Measurements from ENCODE around the gene MORN1.

Gene MORN1

DNA sequence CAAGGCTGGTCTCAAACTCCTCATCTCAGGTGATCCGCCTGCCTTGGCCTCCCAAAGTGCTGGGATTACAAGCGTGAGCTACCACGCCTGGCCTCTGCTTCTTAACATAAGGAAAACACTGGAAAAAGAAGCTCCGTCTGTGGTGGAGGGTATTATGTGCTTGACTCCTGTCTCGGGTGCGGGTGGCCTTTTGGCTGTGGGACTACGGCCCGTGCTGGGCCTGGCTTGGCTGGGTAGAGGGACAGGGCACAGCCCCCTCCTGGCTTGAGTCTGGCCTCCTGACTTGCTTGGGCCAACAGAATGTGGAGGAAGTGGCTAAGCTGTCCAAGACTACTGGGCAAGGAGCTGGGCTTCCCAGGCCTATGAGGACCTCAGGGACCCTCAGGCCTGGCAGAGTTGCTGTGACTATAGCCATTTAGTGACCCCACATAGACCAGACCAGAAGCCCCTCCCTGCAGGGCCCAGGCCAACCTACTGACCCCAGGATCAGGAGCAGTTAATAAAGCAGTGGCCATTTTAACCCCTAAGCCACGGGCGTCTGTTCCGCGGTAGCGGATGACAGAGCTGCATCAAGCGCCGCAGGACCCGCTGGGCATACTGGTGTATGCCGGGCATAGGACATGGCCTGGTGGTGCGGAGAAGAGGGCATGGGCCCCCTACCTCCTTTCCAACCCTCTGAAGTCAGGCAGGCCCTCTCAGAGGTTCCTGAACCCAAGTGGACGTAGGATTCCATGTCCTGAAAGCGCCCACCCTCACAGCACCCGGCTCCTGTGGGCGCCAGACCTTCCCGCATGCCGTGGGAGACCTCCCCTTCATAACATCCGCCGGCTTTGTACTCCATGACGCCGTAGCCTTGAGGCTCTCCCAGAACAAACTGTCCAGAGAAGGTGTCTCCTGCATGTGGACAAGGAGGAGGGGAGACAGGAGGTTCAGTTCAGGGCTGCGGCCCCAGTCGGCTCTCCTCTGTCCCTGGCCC is 4.4 kb downstream of the MORN1 start:
- DNase-seq (ENCODE audit: low read depth) = no peak

DNA sequence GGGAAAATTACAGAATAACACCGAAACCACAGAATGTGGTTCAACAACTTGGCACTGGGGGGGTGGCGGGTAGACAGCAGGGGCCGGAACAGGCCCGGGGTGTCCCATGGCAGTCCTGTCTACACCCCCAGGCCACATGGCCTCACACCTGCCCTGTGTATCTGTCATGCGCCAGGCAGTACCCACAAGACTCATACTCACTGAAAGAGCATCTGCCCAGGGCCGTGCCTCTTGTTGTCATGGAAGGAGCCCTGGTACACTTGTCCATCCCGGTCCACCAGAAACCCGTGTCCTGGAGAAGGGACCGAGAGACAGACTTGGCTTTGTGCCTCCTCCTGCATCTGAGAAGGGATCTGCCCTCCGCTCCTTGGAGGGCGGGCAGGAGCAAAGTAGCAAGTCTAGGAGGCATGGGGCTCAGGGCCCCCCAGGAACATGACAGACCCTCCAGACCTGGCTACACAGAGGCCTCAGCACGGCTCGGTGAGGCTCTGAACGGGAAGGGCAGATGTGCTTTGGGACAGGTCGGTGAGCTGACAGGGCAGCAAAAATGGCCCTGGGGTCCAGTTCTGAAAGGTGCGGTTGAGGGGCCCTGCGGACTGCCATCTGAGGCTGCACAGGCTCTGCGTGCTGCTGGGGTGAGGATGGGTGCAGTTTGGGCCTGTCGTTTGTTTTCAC is 5.6 kb downstream of the MORN1 start:
- DNase-seq (ENCODE audit: low read depth) = no peak

DNA sequence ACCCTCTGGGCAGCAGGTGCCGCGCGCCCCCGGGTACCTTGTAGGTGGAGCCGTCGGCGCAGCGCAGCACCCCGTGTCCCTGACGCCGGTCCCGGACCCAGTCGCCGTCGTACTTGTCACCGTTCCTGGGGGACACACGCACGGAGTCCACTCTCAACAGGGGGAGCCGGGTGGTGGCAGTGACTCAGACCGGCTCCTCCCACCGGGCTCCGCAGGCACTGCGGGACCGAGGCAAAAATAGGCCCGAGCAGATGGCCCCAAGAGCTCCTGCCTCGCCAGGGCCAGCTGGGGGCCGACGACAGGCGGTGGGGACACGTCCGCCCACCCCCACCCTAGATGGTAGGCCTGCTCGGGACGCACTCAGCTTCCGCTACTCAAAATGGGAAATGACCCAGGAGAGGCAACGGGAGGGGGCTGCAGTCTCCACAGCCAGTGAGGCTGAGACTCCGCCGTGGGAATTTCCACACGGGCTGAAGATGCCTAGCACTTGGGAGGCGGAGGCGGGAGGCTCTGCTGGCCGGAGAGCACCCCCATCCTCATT is 6.3 kb downstream of the MORN1 start:
- DNase-seq (ENCODE audit: low read depth) = no peak

DNA sequence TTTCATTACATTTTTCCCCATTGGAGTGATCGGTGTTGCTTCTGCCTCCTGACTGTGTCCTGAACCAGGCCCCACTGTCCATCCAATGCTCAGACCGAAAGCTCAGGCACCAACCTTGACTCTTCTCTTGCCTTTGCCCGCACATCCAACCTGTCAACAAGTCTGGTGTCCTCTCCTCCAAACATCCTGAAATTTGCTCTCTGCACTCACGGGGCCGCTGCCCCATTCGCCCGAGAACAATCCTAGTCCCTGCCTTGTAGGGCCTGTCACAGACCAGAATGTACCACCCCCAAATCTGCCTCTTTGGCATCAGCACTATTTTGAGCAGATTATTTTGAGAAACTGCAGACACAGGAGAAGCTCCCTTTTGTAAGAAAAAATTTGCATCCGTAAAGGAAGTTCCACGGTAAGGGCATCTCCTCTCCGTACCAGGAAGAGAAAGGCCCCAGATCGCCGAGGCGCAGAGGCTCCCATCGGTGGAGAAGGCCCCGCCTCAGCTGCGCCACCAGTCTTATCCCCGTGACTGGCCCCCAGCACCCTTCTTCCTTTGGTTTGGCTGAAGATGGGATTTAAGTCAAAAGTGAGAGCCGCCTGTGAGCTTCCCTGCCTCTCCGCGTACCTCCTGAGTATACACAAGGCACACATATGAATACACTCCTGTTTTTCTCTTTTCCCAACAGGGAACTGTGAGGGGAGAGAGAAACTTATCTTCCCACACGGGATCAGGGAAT is 7.1 kb downstream of the MORN1 start:
- DNase-seq (ENCODE audit: low read depth) = no peak

DNA sequence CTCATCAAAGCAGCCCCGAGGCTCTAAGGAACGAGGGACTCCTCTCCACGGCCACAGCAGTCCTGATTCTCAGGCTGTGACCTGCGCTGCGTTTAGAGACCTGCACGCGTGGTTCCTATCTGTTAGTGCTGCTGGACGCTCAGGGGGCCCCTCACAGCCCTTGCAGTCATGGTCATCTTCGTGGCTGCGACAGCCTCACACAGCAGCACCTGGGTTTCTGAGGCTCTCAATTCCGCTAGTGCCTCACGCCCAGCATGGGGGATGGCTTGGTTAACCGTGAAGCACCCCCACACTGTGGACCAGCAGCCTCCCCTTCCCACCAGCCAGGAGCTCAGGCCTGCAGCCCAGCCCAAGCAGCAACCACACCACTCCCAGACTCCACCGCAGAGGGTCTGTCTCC is 7.8 kb downstream of the MORN1 start:
- no peak for DNase-seq (ENCODE audit: low read depth)

DNA sequence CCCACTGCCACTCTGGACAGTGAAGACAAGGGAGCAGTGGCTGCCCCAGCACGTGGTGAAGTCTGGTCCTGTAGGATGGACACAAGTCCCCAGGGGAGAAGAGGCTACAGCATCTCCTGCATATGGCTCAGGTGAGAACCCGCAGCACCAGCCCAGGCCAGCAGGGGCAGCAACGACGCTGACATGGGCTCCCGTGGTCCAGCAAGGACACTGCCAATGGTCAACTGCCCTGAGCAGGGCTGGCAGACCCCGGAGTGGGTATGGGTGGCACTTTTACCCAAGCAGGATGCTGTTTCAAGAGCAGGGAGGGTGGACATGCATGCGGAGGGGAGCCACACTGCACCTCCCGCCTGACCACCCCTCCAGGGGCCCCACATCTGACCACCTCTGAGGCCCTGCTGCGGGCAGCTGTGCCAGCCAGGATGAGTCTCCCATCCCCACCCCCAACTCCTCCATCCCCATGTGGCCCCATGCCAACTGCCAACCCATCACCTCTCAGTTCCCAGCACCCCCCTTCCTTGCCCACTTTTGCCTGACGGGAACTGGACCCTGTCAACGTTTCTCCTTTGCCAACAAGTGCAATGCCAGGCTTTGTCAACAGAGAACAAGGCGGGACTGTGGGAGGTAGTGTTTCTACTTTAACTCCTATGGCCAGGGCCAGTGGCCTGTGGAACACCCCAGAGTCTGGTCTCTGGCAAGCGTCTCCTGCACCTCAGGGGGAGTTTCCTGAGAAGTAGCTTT is 8.6 kb downstream of the MORN1 start:
- DNase-seq (ENCODE audit: low read depth) = no peak

DNA sequence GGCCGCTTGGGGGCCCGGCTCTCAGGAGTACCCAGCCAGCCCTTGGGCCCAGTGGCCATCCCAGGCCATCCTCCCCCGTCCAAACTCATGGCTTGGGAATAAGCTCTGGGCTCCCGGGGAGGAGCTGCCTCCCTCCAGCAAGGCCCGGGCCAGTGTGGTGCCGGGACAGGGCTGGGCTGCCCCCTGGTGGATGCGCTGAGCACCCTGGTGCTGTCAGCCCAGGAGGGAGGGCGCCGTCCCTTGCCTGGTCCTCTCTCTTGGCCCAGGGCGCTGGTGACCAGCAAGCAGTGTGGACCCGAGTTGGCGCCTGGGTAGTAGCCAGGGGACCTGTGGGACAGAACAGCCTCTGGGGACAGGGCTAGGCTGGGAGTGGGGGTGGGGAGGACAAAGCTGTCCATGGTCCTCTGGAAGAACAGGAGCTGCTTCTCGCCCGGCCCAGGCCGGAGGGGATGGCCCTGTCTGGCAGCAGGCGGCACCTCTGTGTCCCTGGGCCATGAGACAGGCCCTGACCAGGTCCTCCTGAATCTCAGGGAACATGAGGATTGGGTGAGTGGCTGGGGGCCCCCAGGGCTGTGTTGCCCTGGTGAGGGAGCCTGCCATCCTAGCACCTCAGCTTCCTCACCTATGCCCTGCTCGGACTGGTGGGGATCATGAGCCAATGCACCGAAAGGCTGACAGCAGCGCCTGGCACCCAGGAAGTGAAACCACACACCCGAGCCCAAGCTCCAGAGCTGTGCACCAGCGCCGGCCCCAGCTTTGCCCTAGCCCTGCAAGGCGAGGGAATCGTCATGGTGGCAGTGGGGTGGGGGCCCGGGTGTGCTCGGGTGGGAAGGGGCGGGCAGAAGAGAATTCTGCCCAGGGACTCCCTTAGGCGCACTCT is 9.4 kb downstream of the MORN1 start:
- DNase-seq (ENCODE audit: low read depth) = peak; percentile 66

DNA sequence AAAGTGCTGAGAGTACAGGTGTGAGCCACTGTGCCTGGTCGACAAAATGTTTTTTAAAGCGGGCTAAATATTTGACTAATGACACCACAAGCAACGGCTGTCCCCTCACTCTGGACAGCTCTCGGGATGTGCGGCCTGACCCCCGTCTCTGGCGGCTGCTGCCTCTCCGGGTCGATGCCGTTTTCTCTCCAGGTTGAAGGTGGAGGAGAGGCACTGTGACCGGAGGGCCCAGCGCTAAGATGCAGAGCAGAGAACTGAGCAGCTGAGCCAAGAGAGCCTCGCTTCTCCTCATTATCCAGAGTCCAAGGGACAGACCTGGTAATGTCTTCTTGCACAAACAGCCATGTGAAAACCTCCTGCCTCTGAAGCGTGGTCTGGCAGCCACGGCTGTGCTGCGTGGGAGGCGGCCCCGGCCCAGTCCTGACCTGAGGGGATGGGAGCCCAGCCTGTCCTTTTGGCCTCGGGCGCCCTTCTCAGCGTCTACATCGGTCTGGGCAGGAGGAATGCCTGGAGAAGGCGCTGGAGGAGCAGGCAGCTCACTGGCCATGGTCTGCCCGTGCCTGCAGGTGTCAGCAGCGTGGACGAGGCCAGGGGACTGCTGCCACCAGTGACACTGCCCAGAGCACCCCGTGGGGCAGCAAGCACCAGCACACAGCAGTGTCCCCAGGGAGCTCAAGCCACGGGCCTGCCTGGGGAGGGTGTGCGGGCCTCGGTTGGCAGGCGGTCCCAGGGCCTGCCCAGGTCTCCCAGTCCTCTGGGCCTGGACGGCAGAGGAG is 10.3 kb downstream of the MORN1 start:
- DNase-seq (ENCODE audit: low read depth) = no peak

DNA sequence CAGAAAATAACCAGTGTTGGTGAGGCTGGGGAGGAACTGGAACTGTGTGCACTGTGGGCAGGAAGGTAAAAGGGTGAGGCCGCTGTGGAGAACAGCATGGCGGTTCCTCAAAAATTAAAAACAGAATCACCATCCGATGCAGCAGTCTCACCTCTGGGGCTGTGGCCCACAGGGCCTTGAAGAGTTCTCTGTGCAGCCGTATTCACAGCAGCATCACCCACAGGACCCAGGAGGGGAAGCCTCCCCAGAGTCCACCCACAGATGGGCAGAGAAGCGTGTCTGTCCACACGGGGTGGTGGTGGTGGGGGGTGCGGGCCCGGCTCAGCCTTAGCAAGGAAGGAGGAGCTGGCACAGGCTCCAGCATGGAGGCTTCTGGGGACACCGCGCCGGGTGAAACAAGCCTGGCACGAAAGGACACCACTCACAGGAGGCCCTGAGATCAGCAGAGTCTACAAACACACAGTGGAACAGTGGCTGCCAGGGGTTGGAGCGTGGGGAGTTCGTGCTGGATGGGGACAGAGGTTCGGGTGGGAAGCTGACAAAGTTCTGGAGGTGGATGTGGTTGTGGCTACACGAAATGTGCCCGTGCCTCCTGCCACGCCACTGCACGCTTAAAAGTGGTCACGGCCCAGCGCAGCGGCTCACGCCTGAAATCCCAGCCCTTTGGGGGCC is 11.5 kb downstream of the MORN1 start:
- DNase-seq (ENCODE audit: low read depth) = no peak

DNA sequence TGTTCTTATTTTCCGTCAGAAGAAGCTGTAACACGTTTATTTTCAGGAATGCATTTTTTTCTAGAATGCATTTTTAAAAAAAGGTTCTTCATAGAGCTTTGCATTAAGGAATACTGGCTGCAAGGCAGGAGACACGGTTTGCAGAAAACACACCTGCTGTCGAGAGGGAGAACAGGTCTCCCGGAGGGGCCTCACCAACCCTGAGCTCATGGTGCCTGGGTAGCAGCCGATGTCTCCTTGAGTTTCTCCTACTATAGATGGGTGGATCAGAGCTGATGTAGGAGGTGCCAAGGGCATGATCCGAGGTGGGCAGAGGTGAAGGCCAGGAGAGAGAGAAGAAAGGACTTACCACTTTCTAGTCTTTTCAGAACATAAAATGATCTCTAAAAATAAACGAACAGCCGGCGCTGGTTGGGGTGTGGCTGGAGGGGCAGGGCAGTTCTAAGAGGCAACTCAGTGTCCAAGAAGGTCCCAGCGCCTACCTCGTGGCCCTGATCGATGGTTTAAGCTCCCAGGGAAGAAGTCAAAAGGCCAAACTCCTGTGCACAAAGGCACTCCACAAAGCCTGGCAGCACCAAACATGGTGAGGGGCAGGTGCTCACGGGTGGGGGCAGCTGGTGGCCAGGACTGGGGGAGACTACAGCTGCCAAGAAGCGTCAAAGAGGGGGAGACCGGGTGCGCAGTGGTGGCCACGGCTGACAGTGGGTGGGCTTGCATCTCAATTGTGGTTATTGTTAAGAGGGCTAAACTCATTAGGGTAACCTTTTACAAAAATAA is 12.2 kb downstream of the MORN1 start:
- no peak for DNase-seq (ENCODE audit: low read depth)

DNA sequence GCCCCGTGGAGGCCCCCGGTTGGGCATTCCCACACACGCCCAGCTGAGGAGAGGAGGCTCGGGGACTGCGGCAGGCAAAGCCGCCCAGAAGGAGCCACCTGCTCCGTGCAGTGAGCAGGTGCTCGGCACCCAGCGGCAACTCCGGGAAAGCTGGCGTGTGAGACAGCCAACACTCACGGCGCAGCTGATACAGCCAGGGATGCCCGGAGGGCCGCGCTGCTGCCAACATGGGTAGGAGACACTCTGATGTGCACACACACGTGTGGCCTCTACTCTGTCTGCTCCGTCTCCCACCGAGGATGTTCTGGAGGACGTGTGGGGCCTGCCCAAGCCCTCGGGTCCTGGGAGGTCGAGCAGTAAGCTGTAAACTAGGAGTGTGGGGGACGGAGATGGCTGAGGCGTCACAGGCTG is 12.9 kb downstream of the MORN1 start:
- DNase-seq (ENCODE audit: low read depth) = no peak

DNA sequence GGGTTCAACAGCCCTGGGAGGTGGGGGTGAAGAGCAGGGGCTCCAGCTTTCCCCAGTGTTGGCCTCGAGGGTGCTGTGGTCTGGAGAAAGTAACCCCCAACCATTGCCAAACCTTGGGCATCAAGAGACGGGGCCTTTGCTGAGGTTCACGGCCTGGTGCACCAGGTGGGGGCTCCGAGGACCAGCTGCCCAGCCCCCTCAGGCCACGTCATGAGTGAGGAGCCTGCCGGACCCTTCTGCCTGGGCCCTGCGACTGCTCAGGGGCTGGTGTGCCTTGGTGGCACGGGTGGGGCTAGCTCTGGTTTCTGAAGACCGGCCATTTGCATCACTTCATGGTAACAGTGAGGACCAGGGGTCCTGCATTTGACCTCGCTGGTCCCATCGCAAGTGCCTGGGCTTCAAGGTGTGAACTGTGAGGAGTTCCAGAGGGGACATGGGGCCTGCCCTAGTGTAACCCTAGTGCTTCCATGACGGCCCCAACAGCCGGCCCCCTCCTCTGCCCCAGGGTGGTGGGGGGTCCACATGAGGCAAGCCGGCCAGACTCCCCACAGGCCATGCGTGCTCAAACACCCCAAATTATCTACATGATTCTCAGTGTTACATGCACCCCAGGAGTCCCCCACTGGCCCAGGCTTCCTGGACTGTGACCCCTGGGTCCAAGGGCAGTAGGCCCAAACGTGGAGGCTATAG is 13.5 kb downstream of the MORN1 start:
- DNase-seq (ENCODE audit: low read depth) = no peak

DNA sequence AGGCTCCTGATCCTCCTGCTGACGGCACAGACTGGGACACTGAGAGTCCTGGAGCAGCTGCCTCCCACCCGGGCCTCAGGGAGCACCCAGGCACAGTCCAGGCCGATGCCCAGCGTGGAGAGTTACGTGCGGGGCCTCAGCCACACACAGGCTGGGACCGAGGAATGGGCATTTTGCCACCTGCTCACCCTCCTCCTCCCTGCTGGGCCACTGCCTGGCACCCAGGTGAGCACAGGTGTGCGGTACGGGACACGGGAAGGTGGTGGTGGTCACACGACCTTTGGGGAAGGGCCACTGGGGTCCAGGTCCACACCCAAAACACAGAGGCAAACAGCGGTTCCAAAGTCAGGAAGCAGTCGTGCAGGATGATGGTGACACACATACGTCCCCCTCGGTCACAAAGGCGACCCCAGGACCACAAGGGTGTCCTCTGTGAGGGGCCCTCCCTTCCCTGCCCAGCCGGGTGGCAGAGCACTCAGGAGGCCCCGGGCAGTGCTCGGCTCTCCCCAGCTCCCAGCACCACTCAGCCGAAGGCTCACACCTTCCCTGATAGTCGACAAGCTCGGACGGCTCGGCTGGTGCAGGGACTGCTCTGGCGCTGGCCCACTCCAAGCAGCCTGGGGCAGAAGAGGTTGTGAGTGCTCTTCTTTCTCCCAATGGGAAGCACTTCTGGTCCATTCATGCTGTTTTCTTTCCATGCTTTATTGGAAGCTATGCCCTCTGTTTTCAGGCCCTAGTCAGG is 14.3 kb downstream of the MORN1 start:
- DNase-seq (ENCODE audit: low read depth) = no peak

DNA sequence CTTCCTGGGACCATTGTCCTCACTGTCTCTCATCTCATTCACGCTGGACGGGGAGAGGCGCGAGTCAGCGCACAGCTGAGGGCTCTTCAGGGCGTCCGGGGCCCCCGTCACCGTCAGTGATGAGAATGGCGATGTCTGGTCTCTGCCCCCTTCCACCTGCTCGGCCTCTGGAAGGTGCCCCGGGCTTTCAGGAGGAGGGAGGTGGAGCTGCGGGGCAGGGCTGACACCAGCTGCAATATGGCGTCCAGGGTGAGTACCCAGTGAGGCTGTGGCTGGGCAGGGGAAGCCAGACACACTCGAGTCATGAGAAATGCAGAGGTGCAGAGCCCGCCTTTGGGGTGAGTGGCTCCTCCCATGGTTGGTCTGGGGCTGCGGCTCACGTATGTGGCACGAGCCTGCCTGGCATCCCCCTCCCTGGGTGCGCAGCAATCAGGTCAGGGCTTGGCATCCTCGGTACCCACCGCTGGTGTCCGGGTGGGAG is 15.1 kb downstream of the MORN1 start:
- no peak for DNase-seq (ENCODE audit: low read depth)

DNA sequence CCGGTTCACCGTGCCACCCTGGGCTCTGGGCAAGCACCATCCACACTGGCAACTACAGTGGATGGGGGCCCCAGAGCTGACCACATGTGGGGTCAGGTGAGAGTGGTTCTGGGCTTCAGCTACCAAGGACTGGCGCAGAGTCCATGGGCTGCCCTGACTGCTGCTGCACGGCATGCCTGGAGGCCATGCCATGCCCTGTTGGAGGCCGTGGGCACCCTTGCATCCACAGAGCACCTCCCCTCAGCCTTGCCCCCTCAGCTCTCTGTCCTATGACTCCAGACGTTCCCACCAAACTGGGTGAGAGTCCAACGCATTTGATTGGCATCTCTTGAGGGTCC is 15.5 kb downstream of the MORN1 start:
- DNase-seq (ENCODE audit: low read depth) = no peak

DNA sequence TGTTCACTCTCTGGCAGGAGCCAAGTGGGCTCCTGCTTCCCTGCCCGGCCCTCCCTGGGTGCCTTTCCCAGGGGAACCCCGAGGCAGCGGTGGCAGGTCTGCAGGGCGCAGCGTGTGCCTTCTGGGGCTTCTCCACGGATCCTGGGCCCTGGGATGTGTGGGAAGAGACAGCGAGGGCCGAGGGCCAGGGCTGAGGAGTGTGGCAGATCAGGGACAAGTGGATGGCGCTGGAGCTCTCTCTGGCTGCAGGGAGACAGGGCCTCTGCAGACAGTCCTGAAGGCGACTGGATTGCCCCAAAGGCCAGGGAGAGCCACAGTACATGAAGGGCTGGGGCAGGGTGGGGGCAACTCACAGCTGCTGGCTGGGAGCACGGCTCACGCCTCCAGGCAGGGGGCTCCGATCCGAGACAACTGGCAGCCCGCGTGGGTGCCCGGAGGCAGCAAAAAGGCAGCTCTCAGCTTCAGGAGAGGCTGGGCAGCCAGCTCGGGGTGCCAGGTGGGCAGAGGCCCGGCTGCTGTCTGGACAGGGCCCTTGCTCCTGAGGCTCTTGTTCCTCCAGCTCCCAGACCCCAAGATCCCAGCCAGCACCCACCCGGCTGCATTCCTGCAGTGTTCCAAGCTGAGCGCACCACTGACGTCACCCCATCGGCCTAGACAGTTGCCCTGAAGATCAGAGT is 16.0 kb downstream of the MORN1 start:
- DNase-seq (ENCODE audit: low read depth) = no peak
